Heart left ventricle (tissue), 13 donors: ENCODE data around the gene RIC8A.
"Not testable (repeated sequence)": the region's sequence is repeated elsewhere in the genome, so short reads cannot be mapped to it uniquely, and the experiment has no call there.

Source experiments
- POLR2A ChIP-seq, 2 donors: fragments of 450-650 bp; IDR thresholded peaks; one replicate each; pipeline ENCODE4 v1.6.1; 2017; ENCODE audit warnings: antibody characterized with exemption in 2 of 2, mild to moderate bottlenecking in 2 of 2, moderate library complexity in 2 of 2
- TF ChIP-seq, protein P1 (sequence below), 12 donors: fragments of 200-600 bp; sonication (generic) in 4 of 12; IDR thresholded peaks; one replicate each; pipeline versions ENCODE4 v1.5.0 to v1.8.0; 2018 to 2022; ENCODE audit warnings: antibody characterized with exemption in 12 of 12, mild to moderate bottlenecking in 5 of 12
- donor health status: ischemic (EF 13 %, LVEDD 7.1; RV severe dilation, severe dysfunction).
- donor health status: DM: no; HTN: yes; CAD: no.
- donor health status: DM: no; HTN: no; CAD: no.
- donor health status: ischemic (EF 25% LVEDD 6.9; RV normal size, moderate dysfunction).
- donor health status: ischemic (EF 25% LVEDD 5.7; RV mildly dilated, moderate dysfunction).
- donor health status: ischemic (EF 35%, LVEDD 5.7; RV mildly dilated, moderate dysfunction).
- donor health status: nonischemic (EF 11% LVEDD 7.7; RV severe dilation, severe dysfunction).
- donor health status: DM: yes; HTN: yes; CAD: no.
- donor health status: PGD.
- donor health status: ischemic (EF 29% LVEDD 5.4; RV normal size, mild dysfunction).
- donor health status: nonischemic (EF 23%, LVEDD 6.1; RV moderate dilation, normal function).

DNA sequence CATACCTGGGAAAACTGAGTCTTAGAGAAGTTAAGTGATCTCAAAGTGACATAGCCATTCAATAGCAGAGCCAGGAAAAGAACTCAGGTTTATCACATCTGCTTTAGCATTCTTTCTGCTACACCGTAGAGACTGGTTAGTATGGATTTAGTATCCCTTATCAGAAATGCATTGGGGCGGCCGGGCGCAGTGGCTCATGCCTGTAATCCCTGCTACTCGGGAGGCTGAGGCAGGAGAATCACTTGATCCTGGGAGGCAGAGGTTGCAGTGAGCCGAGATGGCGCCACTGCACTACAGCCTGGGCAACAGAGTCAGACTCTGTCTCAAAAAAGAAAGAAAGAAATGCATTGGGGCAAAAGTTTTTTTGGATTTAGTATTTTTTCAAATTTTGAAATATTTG is 30.8 kb downstream of the RIC8A start:
- TF ChIP-seq, protein P1, sequence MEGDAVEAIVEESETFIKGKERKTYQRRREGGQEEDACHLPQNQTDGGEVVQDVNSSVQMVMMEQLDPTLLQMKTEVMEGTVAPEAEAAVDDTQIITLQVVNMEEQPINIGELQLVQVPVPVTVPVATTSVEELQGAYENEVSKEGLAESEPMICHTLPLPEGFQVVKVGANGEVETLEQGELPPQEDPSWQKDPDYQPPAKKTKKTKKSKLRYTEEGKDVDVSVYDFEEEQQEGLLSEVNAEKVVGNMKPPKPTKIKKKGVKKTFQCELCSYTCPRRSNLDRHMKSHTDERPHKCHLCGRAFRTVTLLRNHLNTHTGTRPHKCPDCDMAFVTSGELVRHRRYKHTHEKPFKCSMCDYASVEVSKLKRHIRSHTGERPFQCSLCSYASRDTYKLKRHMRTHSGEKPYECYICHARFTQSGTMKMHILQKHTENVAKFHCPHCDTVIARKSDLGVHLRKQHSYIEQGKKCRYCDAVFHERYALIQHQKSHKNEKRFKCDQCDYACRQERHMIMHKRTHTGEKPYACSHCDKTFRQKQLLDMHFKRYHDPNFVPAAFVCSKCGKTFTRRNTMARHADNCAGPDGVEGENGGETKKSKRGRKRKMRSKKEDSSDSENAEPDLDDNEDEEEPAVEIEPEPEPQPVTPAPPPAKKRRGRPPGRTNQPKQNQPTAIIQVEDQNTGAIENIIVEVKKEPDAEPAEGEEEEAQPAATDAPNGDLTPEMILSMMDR (IDR thresholded peaks at IDR 0.05) = not testable (repeated sequence)
- not testable (repeated sequence) for TF ChIP-seq POLR2A (IDR thresholded peaks at IDR 0.05)
